ENCODE results near the gene G6PC1. TPM values are rescaled to one million over a fixed set of nuclear protein-coding genes. Genes with fewer than 3 reads are reported as not detected.

The G6PC1 gene
- total and polyA plus RNA-seq, 2 of the 13 experiments (the other 11 are each of a cell fraction or from before 2014, with no cell fraction given) = 1.7 to 37.9 TPM

DNA sequence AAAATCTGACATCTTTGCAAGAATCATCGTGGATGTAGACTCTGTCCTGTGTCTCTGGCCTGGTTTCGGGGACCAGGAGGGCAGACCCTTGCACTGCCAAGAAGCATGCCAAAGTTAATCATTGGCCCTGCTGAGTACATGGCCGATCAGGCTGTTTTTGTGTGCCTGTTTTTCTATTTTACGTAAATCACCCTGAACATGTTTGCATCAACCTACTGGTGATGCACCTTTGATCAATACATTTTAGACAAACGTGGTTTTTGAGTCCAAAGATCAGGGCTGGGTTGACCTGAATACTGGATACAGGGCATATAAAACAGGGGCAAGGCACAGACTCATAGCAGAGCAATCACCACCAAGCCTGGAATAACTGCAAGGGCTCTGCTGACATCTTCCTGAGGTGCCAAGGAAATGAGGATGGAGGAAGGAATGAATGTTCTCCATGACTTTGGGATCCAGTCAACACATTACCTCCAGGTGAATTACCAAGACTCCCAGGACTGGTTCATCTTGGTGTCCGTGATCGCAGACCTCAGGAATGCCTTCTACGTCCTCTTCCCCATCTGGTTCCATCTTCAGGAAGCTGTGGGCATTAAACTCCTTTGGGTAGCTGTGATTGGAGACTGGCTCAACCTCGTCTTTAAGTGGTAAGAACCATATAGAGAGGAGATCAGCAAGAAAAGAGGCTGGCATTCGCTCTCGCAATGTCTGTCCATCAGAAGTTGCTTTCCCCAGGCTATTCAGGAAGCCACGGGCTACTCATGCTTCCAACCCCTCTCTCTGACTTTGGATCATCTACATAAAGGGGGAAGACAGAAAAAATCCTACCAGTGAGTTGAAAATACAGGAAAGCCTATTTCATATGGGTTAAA, at the start of gene G6PC1 (continued):
- TF ChIP-seq ZGPAT (CRISPR knock-in tag; IDR thresholded peaks at IDR 0.05) = peak; percentile 92
- peak; percentile 71 for TF ChIP-seq MEIS1 (CRISPR knock-in tag; IDR thresholded peaks at IDR 0.05; ENCODE audit: borderline replicate concordance)
- peak; percentile 55 for TF ChIP-seq YY1 (IDR thresholded peaks at IDR 0.05; ENCODE audit: insufficient read depth, insufficient replicate concordance, low read depth, low read length)
- no peak; the same call in 1 of the 2 replicates for TF ChIP-seq NFIC (IDR thresholded peaks at IDR 0.05; ENCODE audit: low read length)
- peak; percentile 93 for TF ChIP-seq ARID5B (CRISPR knock-in tag; IDR thresholded peaks at IDR 0.05)
- TF ChIP-seq ERF (CRISPR knock-in tag; IDR thresholded peaks at IDR 0.05) = peak; percentile 91
- TF ChIP-seq NCOA2 (CRISPR knock-in tag; IDR thresholded peaks at IDR 0.05) = peak; percentile 91
- no peak for TF ChIP-seq CBX2 (IDR thresholded peaks at IDR 0.05; ENCODE audit: low read depth, low read length)
- no peak for TF ChIP-seq CBX2 (CRISPR knock-in tag; IDR thresholded peaks at IDR 0.05; ENCODE audit: low read depth)
- peak; percentile 65 for TF ChIP-seq FOSL2 (CRISPR knock-in tag; IDR thresholded peaks at IDR 0.05)
- peak; percentile 91 for TF ChIP-seq SMAD3 (CRISPR knock-in tag; IDR thresholded peaks at IDR 0.05)
- no peak for TF ChIP-seq NFKB2 (CRISPR knock-in tag; IDR thresholded peaks at IDR 0.05; ENCODE audit: borderline replicate concordance)
- no peak for TF ChIP-seq SMARCE1 (IDR thresholded peaks at IDR 0.05; ENCODE audit: borderline replicate concordance)
- peak; percentile 70; the same call in 1 of the 2 replicates for TF ChIP-seq PAF1 (CRISPR knock-in tag; IDR thresholded peaks at IDR 0.05)
- peak; percentile 86 for TF ChIP-seq PHF21A (CRISPR knock-in tag; IDR thresholded peaks at IDR 0.05)
- no peak for TF ChIP-seq MTA3 (CRISPR knock-in tag; IDR thresholded peaks at IDR 0.05)
- TF ChIP-seq ISL2 (CRISPR knock-in tag; IDR thresholded peaks at IDR 0.05) = peak; percentile 62; the same call in 1 of the 2 replicates
- TF ChIP-seq POGK (CRISPR knock-in tag; conservative IDR thresholded peaks at IDR 0.05) = 0 out of 2 replicates have a peak, but pooled peaks have one; percentile 38
- TF ChIP-seq POGZ (CRISPR knock-in tag; IDR thresholded peaks at IDR 0.05) = peak; percentile 18; the same call in 1 of the 2 replicates
- TF ChIP-seq ZBTB38 (CRISPR knock-in tag; IDR thresholded peaks at IDR 0.05) = peak; percentile 60; the same call in 1 of the 2 replicates
- no peak for TF ChIP-seq PHB2 (IDR thresholded peaks at IDR 0.05; ENCODE audit: partially characterized antibody)
- peak; percentile 89; the same call in 1 of the 2 replicates for TF ChIP-seq MIER3 (CRISPR knock-in tag; IDR thresholded peaks at IDR 0.05; ENCODE audit: borderline replicate concordance)
- TF ChIP-seq ARNT2 (CRISPR knock-in tag; IDR thresholded peaks at IDR 0.05; ENCODE audit: low read depth) = no peak; the same call in 1 of the 2 replicates
- peak; percentile 98 for TF ChIP-seq RXRB (CRISPR knock-in tag; IDR thresholded peaks at IDR 0.05; ENCODE audit: borderline replicate concordance)

Measured in HepG2 (cell line).